K562 (cell line): ENCODE data around the gene TUBGCP6. TPM values are rescaled to one million over a fixed set of nuclear protein-coding genes. Genes with fewer than 3 reads are reported as not detected.

Source experiments
- ATAC-seq: fragments of 200-7000 bp; cut with Tn5 transposase; 3 replicates; pipeline ENCODE4 v1.9.1; 2020; ENCODE audit warnings: moderate library complexity
- BruUV-seq: library from RNA; stranded (reverse); fragments of 400-500 nt; replicated peaks from 2 replicates; lab custom pipeline; 2021; lab: Mats Ljungman, UMichigan
- CTCF ChIA-PET: fragments of 300-600 bp; formaldehyde crosslinking; extraction: SDS; loops from one replicate; lab custom pipeline; 2021; ENCODE audit warnings: low intra/inter-chr PET ratio; lab: Yijun Ruan, JAX
- POLR2A ChIA-PET: fragments of 300-600, 350-650 bp; sonication (Branson Sonifier 250); formaldehyde crosslinking; extraction: SDS; loops from one replicate; lab custom pipeline; 2021; ENCODE audit warnings: antibody characterized with exemption, inconsistent platforms; lab: Yijun Ruan, JAX
- DNase-seq, 4 experiments: peaks; one replicate each; pipeline versions ENCODE4 v3.0.0 to v3.0.0-alpha.2; 2011 to 2018; ENCODE audit warnings: low spot score in 3 of 4, mixed read lengths in 3 of 4; ENCODE audit errors: extremely low read depth in 1 of 4
- FAIRE-seq: peaks from 2 replicates; lab custom pipeline; 2011; peaks lifted over from hg19 to GRCh38; lab: Jason Lieb, UNC
- H2AFZ ChIP-seq: 2 replicates; pipeline ENCODE4 v1.6.0; 2011; ENCODE audit warnings: low read depth, low read length, control low read depth, inconsistent platforms
- H3K27ac ChIP-seq: fragments of 200-600 bp; 3 replicates; pipeline ENCODE4 v1.8.0; 2011; ENCODE audit warnings: low read depth, mild to moderate bottlenecking, control low read depth, inconsistent platforms, low read length, moderate library complexity, mixed read lengths; ENCODE audit errors: extremely low read depth
- H3K27me3 ChIP-seq, 2 experiments: fragments of 300-600 bp in 1 of 2; 2 replicates in 1 of 2; 3 replicates in 1 of 2; pipeline versions ENCODE4 v1.6.0 to v1.8.0; 2011; ENCODE audit warnings: inconsistent platforms in 2 of 2, low read length in 2 of 2, mild to moderate bottlenecking in 1 of 2, mixed read lengths in 1 of 2, moderate library complexity in 1 of 2; ENCODE audit not compliant: control insufficient read depth in 2 of 2, insufficient read depth in 2 of 2
- H3K36me3 ChIP-seq: fragments of 300-600 bp; 3 replicates; pipeline ENCODE4 v1.8.0; 2011; ENCODE audit warnings: mild to moderate bottlenecking, low read length, inconsistent platforms; ENCODE audit not compliant: control insufficient read depth, insufficient read depth
- H3K4me1 ChIP-seq, 2 experiments: fragments of 200-600 bp in 1 of 2; replicated peaks in 1 of 2; 2 replicates in 1 of 2; 3 replicates in 1 of 2; pipeline versions ENCODE4 v1.5.1 to v1.8.0; 2011; ENCODE audit warnings: inconsistent platforms in 2 of 2, low read length in 2 of 2, mild to moderate bottlenecking in 1 of 2, mixed read lengths in 1 of 2, moderate library complexity in 1 of 2; ENCODE audit not compliant: control insufficient read depth in 2 of 2, insufficient read depth in 2 of 2
- H3K4me2 ChIP-seq: 2 replicates; pipeline ENCODE4 v1.6.1; 2011; ENCODE audit warnings: low read length, control low read depth, inconsistent platforms, mixed read lengths; ENCODE audit not compliant: insufficient read depth
- H3K4me3 ChIP-seq: fragments of 200-600 bp; sonication (generic), shearing (Covaris generic); 2 replicates; pipeline ENCODE4 v1.5.1; 2016; ENCODE audit warnings: control low read depth, inconsistent platforms
- H3K79me2 ChIP-seq: fragments of 200-600 bp; 3 replicates; pipeline ENCODE4 v1.8.0; 2011; ENCODE audit warnings: low read length, inconsistent platforms; ENCODE audit not compliant: control insufficient read depth, insufficient read depth
- H3K9ac ChIP-seq, 2 experiments: 2 replicates each; pipeline versions ENCODE4 v1.6.0 to v1.6.1; 2011; ENCODE audit warnings: low read depth in 2 of 2, low read length in 2 of 2, control low read depth in 1 of 2, inconsistent platforms in 1 of 2, mild to moderate bottlenecking in 1 of 2, mixed read lengths in 1 of 2; ENCODE audit not compliant: insufficient read depth in 1 of 2
- H3K9me1 ChIP-seq: one replicate; pipeline ENCODE4 v1.6.0; 2011; ENCODE audit warnings: inconsistent platforms, mild to moderate bottlenecking, low read length, moderate library complexity; ENCODE audit not compliant: control insufficient read depth, insufficient read depth
- H3K9me3 ChIP-seq: replicated peaks from 2 replicates; pipeline ENCODE4 v1.5.1; 2011; ENCODE audit warnings: low read depth, low read length, inconsistent platforms; ENCODE audit not compliant: control insufficient read depth, insufficient read depth
- H4K20me1 ChIP-seq: replicated peaks from 2 replicates; pipeline ENCODE4 v1.6.1; 2011; ENCODE audit warnings: low read length, inconsistent platforms, mixed read lengths; ENCODE audit not compliant: control insufficient read depth, insufficient read depth
- BACH1 ChIP-seq: fragments of 200-800 bp; sonication (Bioruptor generic); IDR thresholded peaks from 2 replicates; pipeline ENCODE4 v1.6.1; 2016; ENCODE audit warnings: missing genetic modification characterization, missing compliant biosample characterization
- CREBBP ChIP-seq: IDR thresholded peaks from one replicate; pipeline ENCODE4 v1.6.1; 2012; ENCODE audit warnings: low read depth, mild to moderate bottlenecking, control low read depth, inconsistent platforms, low read length
- FOSL1 ChIP-seq: fragments of 200-800 bp; sonication (Bioruptor generic); conservative IDR thresholded peaks from 2 replicates; pipeline ENCODE4 v1.6.1; 2016; ENCODE audit warnings: missing genetic modification characterization, missing compliant biosample characterization
- MAFF ChIP-seq: IDR thresholded peaks from 2 replicates; pipeline ENCODE4 v1.6.1; 2012; ENCODE audit warnings: low read length, improper control_type of control experiment
- SMAD3 ChIP-seq: fragments of 450-650 bp; formaldehyde crosslinking; conservative IDR thresholded peaks from 2 replicates; pipeline ENCODE4 v1.4.0; 2020; ENCODE audit warnings: mild to moderate bottlenecking
- SP1 ChIP-seq: sonication (generic); formaldehyde crosslinking; IDR thresholded peaks from 2 replicates; pipeline ENCODE4 v1.8.1; 2022; ENCODE audit warnings: mild to moderate bottlenecking, missing genetic modification reagents
- TCFL5 ChIP-seq: fragments of 250-450 bp; sonication (Bioruptor Pico); conservative IDR thresholded peaks from 2 replicates; pipeline ENCODE4 v1.6.1; 2021; ENCODE audit warnings: mild to moderate bottlenecking, moderate library complexity, matching md5 sums
- TSC22D4 ChIP-seq: fragments of 450-650 bp; IDR thresholded peaks from 2 replicates; pipeline ENCODE4 v1.6.1; 2016; ENCODE audit warnings: missing genetic modification characterization, missing biosample characterization, control low read depth
- ZNF197 ChIP-seq: fragments of 200-800 bp; sonication (Bioruptor generic); IDR thresholded peaks from 2 replicates; pipeline ENCODE4 v1.6.1; 2016; ENCODE audit warnings: low read depth, missing genetic modification characterization, missing compliant biosample characterization
- ZNF445 ChIP-seq: fragments of 250-450 bp; sonication (Bioruptor Pico); IDR thresholded peaks from 2 replicates; pipeline ENCODE4 v1.4.0; 2020; ENCODE audit warnings: low read depth, mild to moderate bottlenecking, moderate library complexity
- ZNF583 ChIP-seq: fragments of 250-450 bp; sonication (Bioruptor Pico); IDR thresholded peaks from 2 replicates; pipeline ENCODE4 v1.4.0; 2020
- WGBS: fragments of 100-300 bp; shearing (Covaris generic); methylation state at CpG from one replicate; pipeline ENCODE4 v1.1.6; 2016; ENCODE audit warnings: low coverage, mixed read lengths; ENCODE audit not compliant: insufficient coverage; ENCODE audit errors: missing lambda C conversion rate; 5-methylcytosine and 5-hydroxymethylcytosine counted together
- in situ Hi-C: fragments of 300-500 bp; cut with MboI; formaldehyde crosslinking; loops from 4 replicates; pipeline ENCODE4 v1.15.0; 2018; ENCODE audit warnings: inconsistent platforms, mixed read lengths
- intact Hi-C: fragments of 100-400 bp; cut with micrococcal nuclease; formaldehyde crosslinking; loops from 2 replicates; pipeline ENCODE4 v1.14.2; 2022
- polyA plus RNA-seq, 8 experiments: library from polyadenylated mRNA; depleted of rRNA in 4 of 8; stranded (reverse) in 5 of 8; unstranded in 3 of 8; fragments of >200 nt; fragmentation: Nextera tagmentation in 2 of 8; fragmentation: Illumina TruSeq in 1 of 8; extraction: Ambion mirVana in 2 of 8; extraction: Trizol in 1 of 8; gene quantifications; 2 replicates each; pipeline versions ENCODE4 v1.2.1 to v1.2.3, GENCODE V29; 2011 to 2014; ENCODE audit warnings: inconsistent platforms in 1 of 8, missing spikeins in 1 of 8
- total RNA-seq, 7 experiments: library from RNA; depleted of rRNA in 6 of 7; stranded (reverse); fragments of >200 nt in 6 of 7; fragmentation: Illumina TruSeq in 2 of 7; extraction: Trizol in 2 of 7; gene quantifications; 2 replicates each; pipeline versions ENCODE4 v1.2.1 to v1.2.3, GENCODE V29; 2011 to 2021; ENCODE audit warnings: low replicate concordance in 1 of 7
- TF ChIP-seq, protein P1 (sequence below): IDR thresholded peaks from 2 replicates; pipeline ENCODE4 v1.6.1; 2012; ENCODE audit warnings: low read depth, low read length, improper control_type of control experiment, borderline replicate concordance
- TF ChIP-seq, protein P2 (sequence below), 2 experiments: fragments of 450-650 bp; IDR thresholded peaks; 2 replicates each; pipeline ENCODE4 v1.6.1; 2018; ENCODE audit warnings: mild to moderate bottlenecking in 2 of 2, low read depth in 1 of 2; ENCODE audit not compliant: partially characterized antibody in 2 of 2
- TF ChIP-seq, protein P3 (sequence below): sonication (generic); formaldehyde crosslinking; IDR thresholded peaks from 2 replicates; pipeline ENCODE4 v1.8.0; 2022; ENCODE audit warnings: mild to moderate bottlenecking, low read depth, missing genetic modification reagents

Gene TUBGCP6
- total and polyA plus RNA-seq, 9 of the 15 experiments (the other 6 are each of a cell fraction or from before 2014, with no cell fraction given) = 0.76 to 33.0 (median 10.1) TPM

DNA sequence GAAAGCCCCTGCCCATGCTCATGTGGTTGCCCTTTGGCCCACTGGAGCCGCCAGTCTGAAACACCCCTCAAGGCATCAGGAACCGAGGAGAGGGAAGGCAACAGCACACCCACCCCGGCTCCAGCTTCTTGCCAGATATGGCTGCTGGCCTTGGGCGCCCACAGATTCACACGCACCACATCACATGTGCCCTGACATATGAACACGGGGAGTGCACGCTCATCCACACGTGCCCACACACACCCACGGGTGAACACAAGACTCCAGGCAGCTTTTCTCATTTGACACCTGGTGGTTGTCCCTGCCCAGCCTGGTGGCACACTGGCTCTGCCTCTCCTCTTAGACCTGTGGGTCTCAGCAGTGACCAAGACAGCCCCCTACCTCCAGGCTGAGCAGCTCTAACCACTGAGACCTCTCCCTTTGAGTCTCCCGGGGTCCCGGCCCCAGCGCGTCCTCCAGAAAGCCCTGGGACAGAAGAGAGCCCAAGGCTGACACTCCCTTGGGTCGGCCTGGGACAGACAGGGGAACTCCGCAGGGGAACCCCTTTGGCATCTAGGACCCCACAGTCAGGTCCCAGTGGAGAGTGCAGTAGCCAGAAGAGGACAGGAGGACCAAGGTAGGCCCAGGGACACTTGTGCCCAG, 19.4 kb upstream of the TUBGCP6 start:
- Histone ChIP-seq H3K9ac (no peak overlapping the region), H3K27me3 (no peaks in the 10 kb centered on the region), H3K9me3 (no peaks in the 10 kb centered on the region), H3K27ac (no peak overlapping the region), H3K9me1 (no peaks in the 10 kb centered on the region), H4K20me1 (no peaks in the 10 kb centered on the region), H3K36me3 (peaks cover 3% of the 10 kb centered on the region; the same call in 1 of the 3 replicates), H3K4me3 (no peak overlapping the region), H3K79me2 (peaks cover 18% of the 10 kb centered on the region), H2AFZ (no peak overlapping the region), H3K4me1 (peaks cover 18 to 83% of the 10 kb centered on the region in 2 experiments; a peak in 4 of 5 replicates), H3K4me2 (no peak overlapping the region)
- WGBS = 85% methylated on average over 9 of the region's 15 CpGs
- FAIRE-seq (no peak), ATAC-seq (no peak), DNase-seq (no peak)
- POLR2A ChIA-PET = interaction anchor here (1.5 to 1.9 kb wide), 2 partner anchors 11 to 13 kb away, joined by 4 to 11 read pairs; partner anchors contain the start of gene HDAC10
- no TSS peak for BruUV-seq
- intact Hi-C loops (no loop called here), in situ Hi-C loops (no loop called here)
- CTCF ChIA-PET = no interaction called here
- TF ChIP-seq BACH1 (tag) (no peak), ZNF583 (no peak), TCFL5 (CRISPR knock-in tag) (no peak), MAFF (no peak), CREBBP (no peak), SMAD3 (CRISPR knock-in tag) (no peak), TSC22D4 (tag) (no peak), FOSL1 (tag) (no peak), ZNF197 (CRISPR knock-in tag) (no peak), SP1 (CRISPR knock-in tag) (no peak), ZNF445 (CRISPR knock-in tag) (no peak)
- TF ChIP-seq, protein P1, sequence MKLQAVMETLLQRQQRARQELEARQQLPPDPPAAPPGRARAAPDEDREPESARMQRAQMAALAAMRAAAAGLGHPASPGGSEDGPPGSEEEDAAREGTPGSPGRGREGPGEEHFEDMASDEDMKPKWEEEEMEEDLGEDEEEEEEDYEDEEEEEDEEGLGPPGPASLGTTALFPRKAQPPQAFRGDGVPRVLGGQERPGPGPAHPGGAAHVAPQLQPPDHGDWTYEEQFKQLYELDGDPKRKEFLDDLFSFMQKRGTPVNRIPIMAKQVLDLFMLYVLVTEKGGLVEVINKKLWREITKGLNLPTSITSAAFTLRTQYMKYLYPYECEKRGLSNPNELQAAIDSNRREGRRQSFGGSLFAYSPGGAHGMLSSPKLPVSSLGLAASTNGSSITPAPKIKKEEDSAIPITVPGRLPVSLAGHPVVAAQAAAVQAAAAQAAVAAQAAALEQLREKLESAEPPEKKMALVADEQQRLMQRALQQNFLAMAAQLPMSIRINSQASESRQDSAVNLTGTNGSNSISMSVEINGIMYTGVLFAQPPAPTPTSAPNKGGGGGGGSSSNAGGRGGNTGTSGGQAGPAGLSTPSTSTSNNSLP = no peak
- TF ChIP-seq, protein P2, sequence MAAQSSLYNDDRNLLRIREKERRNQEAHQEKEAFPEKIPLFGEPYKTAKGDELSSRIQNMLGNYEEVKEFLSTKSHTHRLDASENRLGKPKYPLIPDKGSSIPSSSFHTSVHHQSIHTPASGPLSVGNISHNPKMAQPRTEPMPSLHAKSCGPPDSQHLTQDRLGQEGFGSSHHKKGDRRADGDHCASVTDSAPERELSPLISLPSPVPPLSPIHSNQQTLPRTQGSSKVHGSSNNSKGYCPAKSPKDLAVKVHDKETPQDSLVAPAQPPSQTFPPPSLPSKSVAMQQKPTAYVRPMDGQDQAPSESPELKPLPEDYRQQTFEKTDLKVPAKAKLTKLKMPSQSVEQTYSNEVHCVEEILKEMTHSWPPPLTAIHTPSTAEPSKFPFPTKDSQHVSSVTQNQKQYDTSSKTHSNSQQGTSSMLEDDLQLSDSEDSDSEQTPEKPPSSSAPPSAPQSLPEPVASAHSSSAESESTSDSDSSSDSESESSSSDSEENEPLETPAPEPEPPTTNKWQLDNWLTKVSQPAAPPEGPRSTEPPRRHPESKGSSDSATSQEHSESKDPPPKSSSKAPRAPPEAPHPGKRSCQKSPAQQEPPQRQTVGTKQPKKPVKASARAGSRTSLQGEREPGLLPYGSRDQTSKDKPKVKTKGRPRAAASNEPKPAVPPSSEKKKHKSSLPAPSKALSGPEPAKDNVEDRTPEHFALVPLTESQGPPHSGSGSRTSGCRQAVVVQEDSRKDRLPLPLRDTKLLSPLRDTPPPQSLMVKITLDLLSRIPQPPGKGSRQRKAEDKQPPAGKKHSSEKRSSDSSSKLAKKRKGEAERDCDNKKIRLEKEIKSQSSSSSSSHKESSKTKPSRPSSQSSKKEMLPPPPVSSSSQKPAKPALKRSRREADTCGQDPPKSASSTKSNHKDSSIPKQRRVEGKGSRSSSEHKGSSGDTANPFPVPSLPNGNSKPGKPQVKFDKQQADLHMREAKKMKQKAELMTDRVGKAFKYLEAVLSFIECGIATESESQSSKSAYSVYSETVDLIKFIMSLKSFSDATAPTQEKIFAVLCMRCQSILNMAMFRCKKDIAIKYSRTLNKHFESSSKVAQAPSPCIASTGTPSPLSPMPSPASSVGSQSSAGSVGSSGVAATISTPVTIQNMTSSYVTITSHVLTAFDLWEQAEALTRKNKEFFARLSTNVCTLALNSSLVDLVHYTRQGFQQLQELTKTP (IDR thresholded peaks at IDR 0.05; ENCODE audit: low read depth in 1 of 2, partially characterized antibody in 2 of 2) = no peak
- TF ChIP-seq, protein P3, sequence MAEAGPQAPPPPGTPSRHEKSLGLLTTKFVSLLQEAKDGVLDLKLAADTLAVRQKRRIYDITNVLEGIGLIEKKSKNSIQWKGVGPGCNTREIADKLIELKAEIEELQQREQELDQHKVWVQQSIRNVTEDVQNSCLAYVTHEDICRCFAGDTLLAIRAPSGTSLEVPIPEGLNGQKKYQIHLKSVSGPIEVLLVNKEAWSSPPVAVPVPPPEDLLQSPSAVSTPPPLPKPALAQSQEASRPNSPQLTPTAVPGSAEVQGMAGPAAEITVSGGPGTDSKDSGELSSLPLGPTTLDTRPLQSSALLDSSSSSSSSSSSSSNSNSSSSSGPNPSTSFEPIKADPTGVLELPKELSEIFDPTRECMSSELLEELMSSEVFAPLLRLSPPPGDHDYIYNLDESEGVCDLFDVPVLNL (CRISPR knock-in tag) = no peak
